NCI-H1092 (cell line): Measurements from ENCODE around the gene DLL3.

Experiments
- DNase-seq: peaks from one replicate; lab custom pipeline; 2025; lab: John Stamatoyannopoulos, UW

Gene DLL3

DNA sequence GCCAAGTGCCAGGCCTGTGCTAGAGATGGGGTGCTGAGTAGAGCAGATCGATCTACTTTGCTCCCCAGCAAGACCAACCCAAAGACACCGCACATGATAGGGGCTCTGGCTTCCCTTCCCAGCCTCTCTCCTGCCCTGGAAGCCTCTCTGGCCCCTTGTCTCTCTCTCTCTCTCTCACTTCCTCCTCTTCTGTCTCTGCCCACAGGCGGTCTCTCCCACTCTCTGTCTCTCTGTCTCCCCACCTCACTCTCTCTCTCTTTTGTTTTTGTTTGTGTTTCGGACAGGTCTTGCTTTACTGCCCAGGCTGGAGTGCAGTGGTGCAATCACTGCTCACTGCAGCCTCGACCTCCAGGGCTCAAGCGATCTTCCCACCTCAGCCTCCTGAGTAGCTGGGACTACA is 17.5 kb downstream of the DLL3 start:
- DNase-seq, result no peak

DNA sequence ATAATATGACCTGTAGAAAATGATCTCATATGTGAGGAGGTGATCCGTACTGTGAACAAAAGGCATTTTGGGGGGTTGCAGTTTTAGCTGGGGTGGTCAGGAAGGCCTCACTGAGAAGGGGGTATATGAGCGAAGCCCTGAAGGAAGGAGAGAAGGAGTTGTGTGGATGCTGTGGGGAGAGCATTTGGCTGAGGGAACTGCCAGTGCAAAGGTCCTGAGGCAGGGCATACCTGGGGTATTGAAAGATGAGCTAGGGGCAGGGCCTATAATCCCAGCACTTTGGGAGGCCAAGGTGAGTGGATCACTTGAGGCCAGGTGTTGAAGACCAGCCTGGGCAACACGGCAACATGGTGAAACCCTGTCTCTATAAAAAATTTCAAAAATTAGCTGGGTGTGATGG is 18.7 kb downstream of the DLL3 start:
- no peak for DNase-seq

DNA sequence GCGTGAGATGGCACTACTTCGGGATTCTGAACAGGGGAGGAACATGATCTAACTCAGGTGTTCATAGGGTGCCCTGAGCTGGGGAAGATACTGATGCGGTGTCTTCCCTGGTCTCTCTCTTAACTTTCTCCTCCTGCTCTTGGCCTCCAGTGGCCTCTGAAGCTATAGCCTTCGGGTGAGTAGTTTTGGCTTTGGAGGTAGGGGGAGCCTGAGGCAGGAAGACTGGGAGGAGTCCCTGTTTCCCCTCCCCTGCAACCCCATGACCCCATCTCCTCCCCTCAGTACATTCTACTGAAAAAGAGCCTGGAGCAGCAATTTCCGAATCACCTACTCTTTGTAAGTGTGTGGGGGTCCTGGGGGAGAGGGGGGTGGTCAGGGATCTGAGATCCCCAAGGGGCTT is 19.7 kb downstream of the DLL3 start:
- no peak for DNase-seq

DNA sequence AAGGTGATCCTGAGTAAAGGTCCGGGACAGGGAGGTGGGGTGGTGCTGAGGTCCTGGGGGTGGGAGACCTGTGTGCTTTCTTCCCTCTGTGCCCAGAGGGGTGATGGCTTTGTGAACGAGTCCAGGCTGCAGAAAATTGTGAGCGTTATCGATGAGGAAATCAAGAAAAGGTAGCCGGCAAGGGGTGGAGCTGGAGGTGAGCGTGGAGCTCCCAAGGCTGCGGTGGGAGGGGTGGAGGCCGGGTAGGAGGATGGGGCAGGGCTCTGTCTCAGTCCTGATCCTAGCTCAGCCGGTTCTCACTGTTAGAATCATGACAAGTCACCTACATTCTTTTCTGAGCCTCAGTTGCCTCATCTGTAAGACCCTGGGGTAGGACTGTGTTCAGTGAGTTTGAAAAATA is 20.2 kb downstream of the DLL3 start:
- DNase-seq, result no peak

DNA sequence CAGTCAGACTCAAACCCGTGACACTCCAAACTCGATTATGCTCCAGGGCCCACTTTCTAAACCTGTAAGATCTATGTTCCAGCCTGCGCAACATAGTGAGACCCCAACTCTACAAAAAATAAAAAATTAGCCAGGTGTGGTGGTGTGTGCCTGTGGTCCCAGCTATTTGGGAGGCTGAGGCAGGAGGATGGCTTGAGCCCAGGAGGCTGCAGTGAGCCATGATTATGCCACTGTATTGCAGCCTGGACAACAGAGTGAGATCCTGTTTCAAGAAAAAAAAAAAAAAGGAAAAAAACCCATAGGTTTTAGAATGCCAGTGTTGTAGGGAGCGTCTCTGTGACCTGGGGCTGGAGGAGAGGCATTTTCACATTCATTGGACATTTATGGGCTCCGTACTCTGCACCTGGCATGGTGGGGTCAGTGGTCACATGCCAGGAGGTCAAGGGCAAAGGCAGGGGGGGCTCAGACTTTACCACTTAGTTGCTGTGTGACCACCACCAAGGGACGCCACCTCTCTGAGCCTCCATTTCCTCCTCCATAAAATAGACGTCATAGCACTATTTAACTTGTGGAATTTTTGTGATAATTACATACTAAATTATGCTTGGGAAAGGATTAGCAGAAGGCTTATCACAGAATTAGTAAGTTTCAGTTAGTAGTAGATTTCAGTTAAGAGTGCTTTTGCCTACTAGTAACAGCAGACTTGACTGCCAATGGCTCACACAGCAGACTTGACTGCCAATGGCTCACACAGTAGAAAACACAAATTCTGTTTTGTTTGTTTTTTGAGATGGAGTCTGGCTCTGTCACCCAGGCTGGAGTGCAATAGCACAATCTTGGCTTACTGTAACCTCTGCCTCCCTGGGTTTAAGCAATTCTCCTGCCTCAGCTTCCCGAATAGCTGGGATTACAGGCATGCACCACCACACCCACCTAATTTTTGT is 22.1 kb downstream of the DLL3 start:
- DNase-seq, result no peak

DNA sequence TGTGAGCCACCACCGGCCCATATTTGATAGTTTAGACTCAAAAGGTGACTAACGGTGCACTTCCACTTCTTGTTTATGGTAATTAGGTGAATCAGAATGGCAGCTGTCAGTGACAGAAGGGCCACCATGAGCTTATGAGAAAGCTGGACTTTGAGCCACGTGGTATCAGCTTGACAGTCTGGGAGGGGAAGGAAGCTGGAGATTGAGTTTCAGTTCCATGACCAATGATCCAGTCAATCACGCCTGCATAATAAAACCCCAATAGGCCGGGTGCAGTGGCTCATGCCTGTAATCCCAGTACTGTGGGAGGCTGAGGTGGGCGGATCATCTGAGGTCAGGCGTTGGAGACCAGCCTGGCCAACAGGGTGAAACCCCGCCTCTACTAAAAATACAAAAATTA is 25.7 kb downstream of the DLL3 start:
- no peak for DNase-seq

DNA sequence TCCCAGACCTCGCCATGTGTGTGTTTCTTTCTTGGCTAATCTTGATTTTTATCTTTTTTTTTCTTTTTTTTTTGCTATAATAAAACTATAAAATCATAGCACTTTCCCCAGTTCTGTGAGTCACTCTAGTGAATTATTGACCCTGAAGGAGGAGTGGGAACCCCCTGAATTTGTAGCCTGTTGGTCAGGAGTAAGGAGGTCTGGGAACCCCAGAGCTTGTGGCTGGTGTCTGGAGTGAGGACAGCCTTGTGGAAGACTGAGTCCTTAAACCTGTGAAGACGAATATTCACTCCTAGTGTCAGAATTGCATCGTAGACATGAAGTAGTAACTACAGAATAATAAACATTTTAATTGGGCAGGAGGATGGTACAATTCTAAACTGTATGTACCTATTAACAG is 26.5 kb downstream of the DLL3 start:
- DNase-seq, result no peak

DNA sequence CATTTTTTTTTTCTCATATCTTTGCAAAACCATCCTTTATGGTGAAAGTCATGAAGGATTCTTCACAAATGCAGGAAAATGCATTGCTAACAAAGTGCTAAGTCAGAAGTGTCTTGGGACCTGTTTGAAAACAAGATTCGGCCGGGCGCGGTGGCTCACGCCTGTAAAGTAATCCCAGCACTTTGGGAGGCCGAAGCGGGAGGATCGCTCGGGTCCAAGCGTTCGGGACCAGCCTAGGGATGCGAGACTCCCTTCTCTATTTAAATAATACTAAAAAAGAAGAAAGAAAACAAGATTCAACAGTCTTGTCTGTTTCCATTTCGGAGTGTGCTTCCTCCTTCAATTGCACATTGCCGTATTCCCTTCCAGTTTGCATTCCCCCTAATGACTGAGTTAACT is 33.1 kb downstream of the DLL3 start:
- no peak for DNase-seq

DNA sequence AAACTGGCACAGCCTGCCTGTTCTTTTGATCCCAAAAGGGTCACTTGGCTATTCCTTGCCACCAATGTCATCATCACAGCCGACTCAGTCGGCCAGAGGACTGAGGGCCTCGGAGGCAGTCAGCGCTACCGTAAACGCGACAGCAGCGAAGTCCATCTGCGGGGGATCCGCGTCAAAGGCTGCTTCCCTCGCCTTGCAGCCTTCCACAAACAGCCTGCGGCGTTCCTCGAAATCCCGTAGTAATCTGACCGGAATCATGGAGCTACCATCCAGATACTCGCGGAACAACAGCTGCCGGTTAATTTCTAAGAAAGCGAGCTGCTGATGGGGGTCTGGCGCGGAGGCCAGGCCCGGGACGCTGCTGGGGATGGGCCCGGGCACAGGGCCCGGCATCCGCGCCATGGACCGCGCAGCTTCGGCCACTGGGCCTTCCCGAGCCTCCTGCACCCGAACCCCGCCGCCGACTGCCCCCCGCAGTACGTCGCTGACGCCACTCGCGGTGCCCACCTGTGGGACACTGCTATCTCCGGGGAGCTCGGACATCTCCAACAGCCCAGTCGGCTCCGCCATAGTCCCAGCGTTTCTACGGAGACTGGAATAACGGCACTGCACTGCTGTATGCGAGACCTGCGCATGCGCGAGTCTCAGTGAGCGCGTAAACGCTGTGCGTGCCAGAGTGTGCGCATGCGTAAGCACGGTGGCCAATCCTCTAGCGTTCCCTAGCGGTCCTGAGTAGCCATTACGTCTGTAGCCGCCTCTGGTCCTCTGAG is 33.7 kb downstream of the DLL3 start, which contains the start of gene EID2B:
Gene EID2B, minus strand, starts transcription at position 620 of the 770 bp plus-strand sequence. Its CDS starts 50 bp downstream, at position 570.
- peak; percentile 93 for DNase-seq

DNA sequence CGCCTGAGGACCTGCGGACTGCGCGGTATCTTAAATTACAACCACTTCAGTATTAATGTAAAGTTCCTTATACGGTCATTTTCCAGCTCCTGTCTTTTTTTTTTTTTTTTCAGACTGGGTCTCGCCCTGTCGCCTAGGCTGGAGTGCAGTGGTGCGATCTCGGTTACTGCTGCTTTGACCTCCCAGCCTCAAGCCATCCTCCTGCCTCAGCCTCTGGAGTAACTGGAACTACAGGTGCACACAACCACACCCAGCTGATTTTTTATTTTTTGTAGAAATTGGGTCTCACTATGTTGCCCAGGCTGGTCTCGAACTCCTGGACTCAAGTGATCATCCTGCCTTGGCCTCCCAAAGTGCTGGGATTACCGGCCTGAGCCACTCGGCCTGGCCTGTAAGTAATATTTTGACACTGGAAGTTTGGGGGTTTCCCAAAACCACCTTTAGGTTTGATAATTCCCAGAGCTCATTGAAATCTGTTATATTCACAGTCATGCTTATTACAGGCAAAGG is 34.3 kb downstream of the DLL3 start:
- no peak for DNase-seq

DNA sequence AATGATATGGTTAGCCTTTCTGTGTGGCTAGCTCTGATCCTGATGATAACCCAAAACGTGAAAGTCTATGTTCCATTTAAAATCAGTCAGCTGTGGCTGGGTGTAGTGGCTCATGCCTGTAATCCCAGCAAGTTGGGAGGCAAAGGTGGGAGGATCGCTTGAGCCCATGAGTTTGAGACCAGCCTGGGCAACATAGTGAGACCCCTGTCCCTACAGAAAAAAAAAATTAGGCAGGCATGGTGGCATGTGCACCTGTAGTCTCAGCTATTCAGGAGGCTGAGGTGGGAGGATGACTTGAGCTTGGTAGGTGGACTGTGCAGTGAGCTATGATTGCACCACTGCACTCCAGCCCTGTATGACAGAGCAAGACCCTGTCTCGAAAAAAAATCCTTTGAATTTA is 35.0 kb downstream of the DLL3 start:
- no peak for DNase-seq

DNA sequence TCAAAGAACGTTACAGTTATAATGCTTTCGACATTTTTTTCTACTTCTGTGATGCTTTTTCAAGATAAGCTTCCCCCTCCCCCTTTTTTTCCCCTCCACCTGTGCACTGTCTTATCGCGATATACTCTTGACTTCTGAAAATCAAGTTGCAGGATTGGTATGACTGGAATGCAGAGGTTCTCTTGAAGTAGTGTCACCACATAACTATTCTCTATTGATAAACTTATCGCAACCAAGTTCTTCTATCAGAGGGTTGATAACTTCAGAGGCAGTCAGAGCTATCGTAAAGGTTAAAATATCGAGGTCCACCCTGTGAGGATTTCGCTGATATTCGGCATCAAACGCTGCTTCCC is 40.4 kb downstream of the DLL3 start:
- DNase-seq, result no peak

DNA sequence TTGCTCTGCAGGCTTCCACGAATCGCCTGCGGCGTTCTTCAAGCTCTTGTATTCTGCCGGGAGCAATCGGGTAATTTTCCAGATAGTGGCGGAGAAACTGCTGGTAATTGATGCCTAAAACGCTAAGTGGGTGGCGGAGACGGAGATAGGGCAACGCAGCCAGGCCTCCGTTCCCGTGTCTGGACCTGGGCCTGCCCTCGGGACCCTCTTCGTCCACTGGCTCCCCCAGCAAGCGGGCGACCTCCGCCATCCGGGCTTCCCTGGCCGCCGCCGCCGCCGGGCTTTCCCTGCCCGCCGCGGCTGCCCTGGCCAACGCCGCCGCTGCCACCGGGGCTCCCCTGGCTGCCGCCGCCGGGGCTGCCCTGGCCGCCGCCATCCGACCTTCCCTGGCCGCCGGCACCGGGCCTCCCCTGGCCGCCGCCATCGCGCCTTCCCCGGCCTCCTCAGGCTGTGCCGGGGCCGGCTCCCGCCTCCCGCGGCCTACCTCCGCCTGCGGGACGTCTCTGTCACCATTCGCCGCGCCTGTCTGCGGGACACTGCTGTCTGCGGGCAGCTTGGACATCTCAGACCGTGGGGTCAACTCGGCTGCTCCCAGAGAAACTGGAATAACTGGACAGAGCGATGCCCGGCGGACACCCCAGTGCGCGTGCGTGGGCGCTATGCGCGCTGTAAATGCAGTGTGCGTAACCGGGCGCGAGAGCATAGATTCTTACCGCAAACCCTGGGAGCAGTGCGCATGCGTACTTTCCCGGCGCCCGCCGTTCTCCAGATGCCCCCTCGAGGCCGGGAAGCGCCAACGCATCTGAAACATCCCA is 41.0 kb downstream of the DLL3 start, which contains the start of gene EID2:
Gene EID2, minus strand, starts transcription at position 644 of the 815 bp plus-strand sequence. Its CDS starts 82 bp downstream, at position 562.
- peak; percentile 71 for DNase-seq

DNA sequence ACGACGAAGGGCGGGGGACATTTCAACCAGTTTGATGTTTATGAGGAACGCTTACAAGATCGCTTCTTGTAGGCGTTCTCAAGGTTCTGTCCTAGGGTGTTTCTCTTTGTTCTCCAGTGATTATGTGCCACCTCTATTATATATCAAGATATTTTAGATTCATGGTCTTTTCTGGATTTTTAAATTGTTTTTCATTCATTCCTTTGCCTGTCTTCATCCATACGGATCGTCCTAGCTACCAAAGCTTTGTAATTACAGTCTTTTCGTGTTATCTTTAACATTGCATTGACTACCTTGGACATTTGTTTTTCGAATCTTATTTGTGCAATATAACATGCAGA is 41.6 kb downstream of the DLL3 start:
- no peak for DNase-seq

DNA sequence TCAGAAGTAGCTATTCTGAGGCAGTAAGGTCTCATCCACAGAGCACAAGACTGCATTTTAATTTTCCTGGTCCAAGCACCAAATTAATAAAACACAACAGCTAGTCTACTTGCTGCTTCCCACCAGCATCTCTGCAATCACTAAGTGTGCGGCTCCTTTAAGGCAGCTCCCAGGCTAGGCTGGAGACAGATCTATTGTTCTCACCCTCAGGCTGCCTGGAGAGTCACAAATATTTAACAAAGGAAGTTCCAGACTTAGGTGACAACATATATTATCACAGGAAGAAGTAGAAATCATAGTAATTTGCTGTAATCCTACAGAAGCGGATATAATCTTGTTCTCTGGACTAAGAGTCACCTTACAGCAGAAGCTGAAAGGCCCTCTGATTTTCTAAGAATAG is 43.5 kb downstream of the DLL3 start:
- DNase-seq, result no peak

DNA sequence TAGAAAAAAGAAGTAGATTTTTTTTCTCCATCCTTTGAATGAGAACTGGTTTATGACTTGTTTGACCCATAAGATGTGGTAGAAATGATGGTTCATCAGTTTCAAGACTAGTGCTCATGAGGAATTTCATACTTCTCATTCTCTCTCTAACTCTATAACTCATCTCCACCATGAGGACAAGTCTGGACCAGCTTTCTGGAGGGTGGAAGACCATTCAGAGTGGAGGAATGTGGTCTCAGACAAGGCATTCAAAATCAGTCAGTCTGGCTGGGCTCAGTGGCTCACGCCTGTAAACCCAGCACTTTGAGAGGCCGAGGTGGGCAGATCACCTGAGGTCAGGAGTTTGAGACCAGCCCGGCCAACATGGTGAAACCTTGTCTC is 44.7 kb downstream of the DLL3 start:
- DNase-seq, result no peak

DNA sequence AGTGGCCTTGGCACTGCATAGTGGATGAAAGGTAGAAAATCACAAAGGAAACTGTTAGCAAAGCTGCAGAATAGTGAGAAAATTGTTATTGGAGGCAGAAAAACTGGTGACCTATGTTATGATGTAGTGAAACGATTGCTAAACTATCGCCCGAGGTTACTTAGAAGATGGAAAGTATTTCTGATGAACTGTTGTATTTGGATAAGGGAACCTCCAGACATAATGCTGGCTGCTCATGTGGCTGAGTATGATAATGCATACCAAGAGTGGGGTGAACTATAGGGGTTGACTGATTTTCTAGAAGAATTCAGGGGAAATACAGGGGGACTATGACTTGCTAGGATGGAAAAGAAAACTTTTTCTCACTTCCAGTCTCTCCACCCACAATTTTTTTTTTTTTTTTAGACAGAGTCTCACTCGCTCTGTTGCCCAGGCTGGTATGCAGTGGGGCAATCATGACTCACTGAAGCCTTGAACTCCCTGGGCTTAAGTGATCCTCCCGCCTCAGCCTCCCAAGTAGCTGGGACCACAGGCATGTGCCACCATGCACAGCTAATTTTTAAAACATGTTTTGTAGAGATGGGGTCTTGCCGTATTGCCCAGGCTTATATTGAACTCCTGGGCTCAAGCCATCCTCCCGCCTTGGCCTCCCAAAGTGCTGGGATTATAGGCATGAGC is 45.6 kb downstream of the DLL3 start:
- DNase-seq, result no peak

DNA sequence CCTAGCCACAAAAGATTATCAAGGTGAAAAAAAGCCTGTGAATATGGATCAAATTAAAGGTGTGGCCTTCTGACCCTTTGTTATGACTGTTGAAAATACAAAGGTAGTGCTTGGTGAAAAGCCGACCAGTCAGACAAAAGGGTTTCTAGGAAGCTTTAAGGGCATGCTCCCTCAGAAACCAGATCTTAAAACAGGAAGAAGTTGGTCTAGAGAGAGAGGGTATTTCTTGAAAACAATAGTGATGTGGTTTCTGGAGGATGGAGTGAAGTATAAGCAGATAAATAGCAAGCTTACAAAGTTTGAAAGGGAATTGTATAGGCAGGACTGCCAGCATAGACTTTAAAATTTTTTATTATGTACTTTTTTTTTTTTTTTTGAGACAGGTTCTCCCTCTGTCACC is 46.2 kb downstream of the DLL3 start:
- DNase-seq, result no peak

DNA sequence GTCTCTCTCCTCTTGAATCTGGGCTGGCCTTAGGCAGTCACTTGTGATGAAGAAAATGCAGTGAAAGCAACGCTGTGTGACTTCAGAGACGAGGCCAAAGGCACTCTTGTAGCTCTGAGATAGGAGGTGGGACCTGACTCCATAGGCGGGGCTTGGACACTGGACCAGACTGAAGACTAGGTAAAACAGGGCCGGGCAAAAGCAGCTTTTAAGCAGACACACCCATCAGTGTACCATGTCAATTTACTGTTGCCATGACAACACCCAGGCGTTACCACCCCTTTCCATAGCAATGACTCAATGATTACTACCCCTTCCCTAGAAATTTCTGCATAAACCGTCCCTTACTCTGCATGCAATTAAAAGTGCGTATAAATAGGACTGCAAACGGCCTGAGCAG is 47.9 kb downstream of the DLL3 start:
- no peak for DNase-seq

DNA sequence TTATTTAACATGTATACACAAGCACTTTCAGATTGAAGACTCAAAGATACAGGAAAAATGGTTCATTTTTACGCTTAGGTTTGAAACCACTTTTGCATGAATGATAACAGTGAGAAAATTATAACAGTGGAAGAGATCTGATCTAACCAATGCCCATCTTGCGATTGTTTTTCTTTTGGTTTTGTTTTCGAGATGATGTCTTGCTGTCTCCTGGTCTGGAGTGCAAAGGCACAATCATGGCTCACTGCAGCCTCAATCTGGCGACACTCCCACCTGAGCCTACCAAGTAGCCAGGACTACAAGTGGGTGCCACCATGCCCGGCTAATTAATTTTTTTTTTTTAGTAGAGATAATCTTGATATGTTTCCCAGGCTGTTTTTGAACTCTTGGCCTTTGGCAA is 51.5 kb downstream of the DLL3 start:
- no peak for DNase-seq

DNA sequence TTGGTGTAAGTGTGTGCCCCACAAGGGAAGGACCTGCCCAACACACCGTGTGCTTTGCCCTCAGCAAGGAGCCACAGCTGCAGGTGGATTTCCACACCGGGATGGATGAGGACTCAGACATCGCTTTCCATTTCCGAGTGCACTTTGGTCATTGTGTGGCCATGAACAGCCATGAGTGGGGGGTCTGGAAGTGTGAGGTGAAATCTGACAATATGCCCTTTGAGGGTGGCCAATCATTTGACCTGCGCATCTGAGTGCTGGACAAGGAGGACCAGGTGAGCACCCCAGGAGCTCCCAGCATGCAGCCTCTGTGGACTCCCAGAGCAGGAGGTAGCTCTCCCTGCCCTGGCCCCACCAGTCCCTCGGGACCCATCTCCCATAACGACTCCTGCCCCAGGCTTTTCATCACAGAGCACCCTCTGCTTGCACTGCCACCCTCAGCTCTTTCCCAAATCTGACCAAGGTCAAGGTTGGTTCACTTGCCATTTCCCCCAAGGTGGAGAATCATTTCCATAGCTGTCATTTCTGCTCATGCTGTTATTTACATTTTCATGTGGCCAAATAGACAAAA is 54.4 kb downstream of the DLL3 start:
- no peak for DNase-seq
